ENCODE results near the gene CPLX4. TPM values are rescaled to one million over a fixed set of nuclear protein-coding genes. Genes with fewer than 3 reads are reported as not detected.

Gene CPLX4
- not detected for total RNA-seq
- polyA plus RNA-seq = not detected

GRCh38 chr18:59318460-59319050, at the start of gene CPLX4:
Gene CPLX4, minus strand, starts transcription at chr18:59318649. Its CDS starts 187 bp downstream, at chr18:59318462.
- no peak within 1 kb of the TSS for H3K4me3 ChIP-seq (ENCODE audit: low read length)
- CTCF ChIA-PET = interaction anchor here (1.5 kb wide), 1 partner anchor 10 kb away, joined by 7 read pairs; no protein-coding TSS in a partner anchor

GRCh38 chr18:59360381-59360780, 41.9 kb upstream of the CPLX4 start:
- Mint-ChIP-seq H3K27me3 (no peaks in the 10 kb centered on the region), H3K4me3 (peak overlapping the region in 6 of 7 donors; percentile 87 to 97 (median 94)), H3K27ac (peak overlapping the region in 1 of 8 donors; percentile 82), H3K4me1 (peaks cover 31 to 42% (median 41%) of the 10 kb centered on the region in 3 donors), H3K36me3 (peaks cover 0 to 6% (median 2%) of the 10 kb centered on the region in 3 donors), H3K9me3 (no peaks in the 10 kb centered on the region)
- POLR2A ChIA-PET = no interaction called here
- Histone ChIP-seq H3K27me3 (ENCODE audit: insufficient read depth, low read length, poor library complexity, severe bottlenecking) (no peaks in the 10 kb centered on the region), H3K27ac (ENCODE audit: low read depth, low read length) (no peak overlapping the region), H3K9me3 (ENCODE audit: low read length) (no peaks in the 10 kb centered on the region), H3K36me3 (ENCODE audit: insufficient read depth, low read length) (no peaks in the 10 kb centered on the region), H3K4me1 (ENCODE audit: insufficient read depth, low read length) (peaks cover 26% of the 10 kb centered on the region), H3K4me3 (ENCODE audit: low read length) (no peak overlapping the region)
- CTCF ChIA-PET = no interaction called here
- DNase-seq = no peak

More at GRCh38 chr18:59318460-59319050, at the start of gene CPLX4:
- H3K27me3 ChIP-seq (ENCODE audit: insufficient read depth, low read length, poor library complexity, severe bottlenecking) = no peaks in the 10 kb centered on the region
- no peaks in the 10 kb centered on the region for H3K9me3 Mint-ChIP-seq
- no peak within 1 kb of the TSS for H3K4me3 Mint-ChIP-seq
- no peaks in the 10 kb centered on the region for H3K4me1 Mint-ChIP-seq
- DNase-seq = no peak
- H3K36me3 ChIP-seq (ENCODE audit: insufficient read depth, low read length) = no peaks in the 10 kb centered on the region
- no peaks in the 10 kb centered on the region for H3K9me3 ChIP-seq (ENCODE audit: low read length)
- H3K27ac ChIP-seq (ENCODE audit: low read depth, low read length) = no peak within 1 kb of the TSS
- peaks cover 7 to 22% of the 10 kb centered on the region in 2 donors for H3K27me3 Mint-ChIP-seq
- no peaks in the 10 kb centered on the region for H3K4me1 ChIP-seq (ENCODE audit: insufficient read depth, low read length)
- POLR2A ChIA-PET = no interaction called here
- H3K27ac Mint-ChIP-seq = peak within 1 kb of the TSS in 1 of 8 donors; percentile 8
- no peaks in the 10 kb centered on the region for H3K36me3 Mint-ChIP-seq

- Mint-ChIP-seq H3K36me3 (peaks cover 0 to 14% (median 8%) of the 10 kb centered on the region in 3 donors), H3K9me3 (no peaks in the 10 kb centered on the region), H3K4me1 (peaks cover 32 to 49% (median 45%) of the 10 kb centered on the region in 3 donors), H3K27me3 (no peaks in the 10 kb centered on the region), H3K4me3 (peak overlapping the region; percentile 87 to 97 (median 95)), H3K27ac (peak overlapping the region in 7 of 8 donors; percentile 17 to 84 (median 69))
- H3K36me3 ChIP-seq (ENCODE audit: insufficient read depth, low read length) = peaks cover 6% of the 10 kb centered on the region
- no peak for DNase-seq
- peaks cover 26% of the 10 kb centered on the region for H3K4me1 ChIP-seq (ENCODE audit: insufficient read depth, low read length)
- CTCF ChIA-PET = interaction anchor here (0.9 kb wide), 1 partner anchor 43 kb away, joined by 4 read pairs; no protein-coding TSS in a partner anchor
- POLR2A ChIA-PET = interaction anchor here (0.5 to 0.9 kb wide), 3 partner anchors 14 to 686 kb away, joined by 3 read pairs; no protein-coding TSS in a partner anchor
- H3K27ac ChIP-seq (ENCODE audit: low read depth, low read length) = peak overlapping the region; percentile 83
- no peaks in the 10 kb centered on the region for H3K27me3 ChIP-seq (ENCODE audit: insufficient read depth, low read length, poor library complexity, severe bottlenecking)
- H3K9me3 ChIP-seq (ENCODE audit: low read length) = no peaks in the 10 kb centered on the region
- H3K4me3 ChIP-seq (ENCODE audit: low read length) = peak overlapping the region; percentile 76
Observed at GRCh38 chr18:59359576-59359952, 41.1 kb upstream of the CPLX4 start.

- Mint-ChIP-seq H3K27ac (peak within 1 kb of the TSS; percentile 82 to 100 (median 97)), H3K4me1 (peaks cover 33 to 49% (median 45%) of the 10 kb centered on the region in 3 donors), H3K4me3 (peak within 1 kb of the TSS; percentile 87 to 97 (median 95)), H3K9me3 (no peaks in the 10 kb centered on the region), H3K27me3 (no peaks in the 10 kb centered on the region), H3K36me3 (peaks cover 0 to 19% (median 9%) of the 10 kb centered on the region in 3 donors)
- ChIA-PET POLR2A (interaction anchor here (0.5 to 0.9 kb wide), 3 partner anchors 13 to 685 kb away, joined by 3 read pairs; no protein-coding TSS in a partner anchor), CTCF (interaction anchor here (0.9 kb wide), 1 partner anchor 44 kb away, joined by 4 read pairs; no protein-coding TSS in a partner anchor)
- Histone ChIP-seq H3K36me3 (ENCODE audit: insufficient read depth, low read length) (peaks cover 12% of the 10 kb centered on the region), H3K4me1 (ENCODE audit: insufficient read depth, low read length) (peaks cover 26% of the 10 kb centered on the region), H3K27me3 (ENCODE audit: insufficient read depth, low read length, poor library complexity, severe bottlenecking) (no peaks in the 10 kb centered on the region), H3K9me3 (ENCODE audit: low read length) (no peaks in the 10 kb centered on the region), H3K27ac (ENCODE audit: low read depth, low read length) (peak within 1 kb of the TSS; percentile 83), H3K4me3 (ENCODE audit: low read length) (peak within 1 kb of the TSS; percentile 76)
- peak; percentile 91 to 93 (median 92) for DNase-seq
Observed at GRCh38 chr18:59358712-59359575, 40.5 kb upstream of the CPLX4 start, which contains the start of gene LMAN1. Gene LMAN1, minus strand, starts transcription at chr18:59359265. Its CDS starts 21 bp downstream, at chr18:59359244.

GRCh38 chr18:59358414-59358711, 39.9 kb upstream of the CPLX4 start:
- Histone ChIP-seq H3K27ac (ENCODE audit: low read depth, low read length) (peak overlapping the region; percentile 83), H3K27me3 (ENCODE audit: insufficient read depth, low read length, poor library complexity, severe bottlenecking) (no peaks in the 10 kb centered on the region), H3K4me1 (ENCODE audit: insufficient read depth, low read length) (peaks cover 26% of the 10 kb centered on the region), H3K9me3 (ENCODE audit: low read length) (no peaks in the 10 kb centered on the region), H3K4me3 (ENCODE audit: low read length) (peak overlapping the region; percentile 76), H3K36me3 (ENCODE audit: insufficient read depth, low read length) (peaks cover 15% of the 10 kb centered on the region)
- H3K36me3 Mint-ChIP-seq = peaks cover 0 to 24% (median 10%) of the 10 kb centered on the region in 3 donors
- H3K4me1 Mint-ChIP-seq = peaks cover 33 to 49% (median 45%) of the 10 kb centered on the region in 3 donors
- peak in 1 of 5 donors; percentile 2 for DNase-seq
- H3K27me3 Mint-ChIP-seq = no peaks in the 10 kb centered on the region
- H3K4me3 Mint-ChIP-seq = peak overlapping the region; percentile 87 to 97 (median 95)
- H3K9me3 Mint-ChIP-seq = no peaks in the 10 kb centered on the region
- peak overlapping the region; percentile 82 to 100 (median 97) for H3K27ac Mint-ChIP-seq
- ChIA-PET POLR2A (no interaction called here), CTCF (no interaction called here)

- Histone ChIP-seq H3K9me3 (ENCODE audit: low read length) (no peaks in the 10 kb centered on the region), H3K27ac (ENCODE audit: low read depth, low read length) (peak overlapping the region; percentile 83), H3K36me3 (ENCODE audit: insufficient read depth, low read length) (peaks cover 20% of the 10 kb centered on the region), H3K27me3 (ENCODE audit: insufficient read depth, low read length, poor library complexity, severe bottlenecking) (no peaks in the 10 kb centered on the region), H3K4me3 (ENCODE audit: low read length) (peak overlapping the region; percentile 76), H3K4me1 (ENCODE audit: insufficient read depth, low read length) (peaks cover 26% of the 10 kb centered on the region)
- peak overlapping the region; percentile 87 to 97 (median 95) for H3K4me3 Mint-ChIP-seq
- DNase-seq = peak in 1 of 5 donors; percentile 12
- no peaks in the 10 kb centered on the region for H3K27me3 Mint-ChIP-seq
- no peaks in the 10 kb centered on the region for H3K9me3 Mint-ChIP-seq
- peak overlapping the region; percentile 82 to 100 (median 97) for H3K27ac Mint-ChIP-seq
- peaks cover 0 to 28% (median 14%) of the 10 kb centered on the region in 3 donors for H3K36me3 Mint-ChIP-seq
- ChIA-PET POLR2A (no interaction called here), CTCF (no interaction called here)
- H3K4me1 Mint-ChIP-seq = peaks cover 33 to 50% (median 49%) of the 10 kb centered on the region in 3 donors
Observed at GRCh38 chr18:59357928-59358327, 39.5 kb upstream of the CPLX4 start.

- H3K9me3 Mint-ChIP-seq = no peaks in the 10 kb centered on the region
- peaks cover 28 to 57% (median 45%) of the 10 kb centered on the region in 3 donors for H3K4me1 Mint-ChIP-seq
- no peaks in the 10 kb centered on the region for H3K9me3 ChIP-seq (ENCODE audit: low read length)
- no peak overlapping the region for H3K27ac ChIP-seq (ENCODE audit: low read depth, low read length)
- POLR2A ChIA-PET = no interaction called here
- H3K4me1 ChIP-seq (ENCODE audit: insufficient read depth, low read length) = peaks cover 19% of the 10 kb centered on the region
- CTCF ChIA-PET = interaction anchor here (0.9 to 2.0 kb wide), 2 partner anchors 8 to 48 kb away, joined by 3 to 4 read pairs; no protein-coding TSS in a partner anchor
- H3K36me3 ChIP-seq (ENCODE audit: insufficient read depth, low read length) = peaks cover 34% of the 10 kb centered on the region
- DNase-seq = no peak
- H3K36me3 Mint-ChIP-seq = peaks cover 4 to 57% (median 30%) of the 10 kb centered on the region in 3 donors
- H3K27me3 Mint-ChIP-seq = no peaks in the 10 kb centered on the region
- peak overlapping the region in 2 of 8 donors; percentile 15 to 18 for H3K27ac Mint-ChIP-seq
- H3K27me3 ChIP-seq (ENCODE audit: insufficient read depth, low read length, poor library complexity, severe bottlenecking) = no peaks in the 10 kb centered on the region
- no peak overlapping the region for H3K4me3 Mint-ChIP-seq
- H3K4me3 ChIP-seq (ENCODE audit: low read length) = no peak overlapping the region
Observed at GRCh38 chr18:59354731-59355130, 36.3 kb upstream of the CPLX4 start.

Data from CD8-positive, alpha-beta memory T cell (primary cell).